ENCODE results near the gene CPAMD8. TPM values are rescaled to one million over a fixed set of nuclear protein-coding genes. Genes with fewer than 3 reads are reported as not detected.

CPAMD8 gene
- total and polyA plus RNA-seq, 2 of the 8 experiments (the other 6 are each of a cell fraction or from before 2014, with no cell fraction given) = 6.1 to 9.2 TPM

- TF ChIP-seq EZH2 (IDR thresholded peaks at IDR 0.05; ENCODE audit: low read depth, low read length, severe bottlenecking) (no peak), BCL11A (IDR thresholded peaks at IDR 0.05; ENCODE audit: low read depth in 2 of 2, low read length in 2 of 2) (no peak)
Measured at GRCh38 chr19:16922592-16922934, 104.0 kb downstream of the CPAMD8 start (continued).

Data from H1 (cell line).